Keratinocyte (primary cell): ENCODE measurements around the gene GLYAT. TPM values are rescaled to one million over a fixed set of nuclear protein-coding genes. Genes with fewer than 3 reads are reported as not detected.

Experiments used
- DNase-seq: peaks from one replicate; pipeline ENCODE4 v3.0.0-alpha.2; 2011; ENCODE audit warnings: low read depth, missing footprints, low spot score
- FAIRE-seq: peaks from 2 replicates; lab custom pipeline; 2011; peaks lifted over from hg19 to GRCh38; lab: Jason Lieb, UNC
- H2AFZ ChIP-seq: 2 replicates; pipeline ENCODE4 v1.6.0; 2012; ENCODE audit warnings: low read length, control low read depth, inconsistent platforms; ENCODE audit not compliant: control insufficient read depth
- H3K27ac ChIP-seq: 2 replicates; pipeline ENCODE4 v1.5.1; 2011; ENCODE audit warnings: low read length; ENCODE audit not compliant: control insufficient read depth, insufficient read depth
- H3K27me3 ChIP-seq: 3 replicates; pipeline ENCODE4 v1.6.0; 2011; ENCODE audit warnings: low read length; ENCODE audit not compliant: control insufficient read depth, insufficient read depth; ENCODE audit errors: extremely low read depth
- H3K36me3 ChIP-seq, 2 experiments: 2 replicates in 1 of 2; 3 replicates in 1 of 2; pipeline ENCODE4 v1.5.1; 2011; ENCODE audit warnings: low read length in 2 of 2, mild to moderate bottlenecking in 1 of 2; ENCODE audit not compliant: control insufficient read depth in 2 of 2, insufficient read depth in 2 of 2; ENCODE audit errors: extremely low read depth in 1 of 2
- H3K4me1 ChIP-seq: 3 replicates; pipeline ENCODE4 v1.5.1; 2011; ENCODE audit warnings: low read length; ENCODE audit not compliant: control insufficient read depth, insufficient read depth; ENCODE audit errors: extremely low read depth
- H3K4me2 ChIP-seq: 3 replicates; pipeline ENCODE4 v1.6.0; 2011; ENCODE audit warnings: low read depth, low read length; ENCODE audit not compliant: control insufficient read depth, insufficient read depth; ENCODE audit errors: extremely low read depth
- H3K4me3 ChIP-seq, 3 experiments: fragments of 200-600 bp in 1 of 3; sonication (generic) in 1 of 3; 2 replicates in 2 of 3; 3 replicates in 1 of 3; pipeline ENCODE4 v1.5.1; 2011 to 2016; ENCODE audit warnings: low read length in 3 of 3, mild to moderate bottlenecking in 3 of 3, control low read depth in 2 of 3, inconsistent platforms in 1 of 3, low read depth in 1 of 3, mixed read lengths in 1 of 3, mixed run types in 1 of 3, moderate library complexity in 1 of 3; ENCODE audit not compliant: control insufficient read depth in 2 of 3, insufficient read depth in 2 of 3; ENCODE audit errors: extremely low read depth in 1 of 3
- H3K79me2 ChIP-seq: 2 replicates; pipeline ENCODE4 v1.6.0; 2012; ENCODE audit warnings: low read length; ENCODE audit not compliant: control insufficient read depth, insufficient read depth
- H3K9ac ChIP-seq: 3 replicates; pipeline ENCODE4 v1.6.0; 2011; ENCODE audit warnings: low read length; ENCODE audit not compliant: control insufficient read depth, insufficient read depth; ENCODE audit errors: extremely low read depth
- H3K9me1 ChIP-seq: 3 replicates; pipeline ENCODE4 v1.6.0; 2011; ENCODE audit warnings: low read length; ENCODE audit not compliant: control insufficient read depth, insufficient read depth; ENCODE audit errors: extremely low read depth
- H3K9me3 ChIP-seq: 2 replicates; pipeline ENCODE4 v1.5.1; 2012; ENCODE audit warnings: low read depth, low read length; ENCODE audit not compliant: control insufficient read depth
- H4K20me1 ChIP-seq: 3 replicates; pipeline ENCODE4 v1.6.0; 2011; ENCODE audit warnings: low read length; ENCODE audit not compliant: control insufficient read depth, insufficient read depth; ENCODE audit errors: extremely low read depth
- EZH2 ChIP-seq: IDR thresholded peaks from one replicate; pipeline ENCODE4 v1.6.1; 2012; ENCODE audit warnings: inconsistent platforms, mild to moderate bottlenecking, low read length, moderate library complexity
- dilution Hi-C: fragments of 300-500 bp; cut with MboI; formaldehyde crosslinking; loops from one replicate; pipeline ENCODE4 v1.7.0; 2020; ENCODE audit warnings: low sequenced_read_pairs; ENCODE audit not compliant: extremely low pct_ligation_motif_present
- polyA plus RNA-seq, 5 experiments: library from polyadenylated mRNA; depleted of rRNA in 3 of 5; stranded (reverse) in 3 of 5; stranded (forward) in 1 of 5; unstranded in 1 of 5; fragments of >200 nt; gene quantifications; 1 replicate in 1 of 5; 2 replicates in 3 of 5; 3 replicates in 1 of 5; pipeline versions ENCODE4 v1.2.1 to v1.2.3, GENCODE V29; 2011 to 2012; ENCODE audit warnings: missing spikeins in 2 of 5, low read depth in 1 of 5, low replicate concordance in 1 of 5
- TF ChIP-seq, protein P1 (sequence below), 3 experiments: IDR thresholded peaks in 1 of 3; conservative IDR thresholded peaks in 1 of 3; optimal IDR thresholded peaks in 1 of 3; 2 replicates in 2 of 3; 3 replicates in 1 of 3; pipeline versions ENCODE3 to v1.5.1; 2011; ENCODE audit warnings: low read length in 3 of 3, mild to moderate bottlenecking in 3 of 3, moderate library complexity in 2 of 3, control low read depth in 1 of 3, inconsistent platforms in 1 of 3; ENCODE audit not compliant: insufficient read depth in 2 of 3; ENCODE audit errors: extremely low read depth in 1 of 3

GLYAT gene
- polyA plus RNA-seq, 1 donor (not counting 4 experiments of a cell fraction or from before 2014, with no cell fraction given), result 0.10 TPM

DNA sequence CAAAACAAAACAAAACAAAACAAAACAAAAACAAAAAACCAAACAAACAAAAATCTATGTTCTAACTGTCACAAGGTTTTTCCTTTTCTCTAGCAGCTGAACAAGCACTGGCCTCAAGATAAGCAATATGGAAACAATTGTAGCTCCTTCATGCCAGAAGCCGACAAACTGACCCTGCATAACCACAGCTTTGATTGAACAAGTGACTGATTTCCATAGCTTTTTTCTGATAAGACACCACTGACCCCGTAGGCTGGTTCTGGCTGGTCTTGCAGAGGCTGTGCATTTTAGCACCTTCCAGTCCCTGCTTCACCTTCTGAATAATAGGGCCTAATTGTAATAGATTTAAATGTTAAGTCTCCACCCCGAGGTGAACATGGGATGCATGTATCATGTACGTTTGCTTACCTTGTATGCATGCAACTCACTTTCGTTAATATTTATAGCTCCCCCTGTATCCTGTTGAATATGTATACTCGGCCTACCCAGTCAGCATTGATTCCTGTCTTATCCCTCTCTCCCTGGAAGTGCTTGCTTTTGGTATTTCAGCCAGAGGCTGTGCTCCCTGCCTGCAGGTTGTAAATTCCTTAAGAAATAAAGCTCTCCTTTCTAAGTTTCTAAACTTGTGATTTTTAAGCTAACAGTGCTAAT, 59.6 kb downstream of the GLYAT start:
- dilution Hi-C loops, result no loop called here
- no peaks in the 10 kb centered on the region for H3K27me3 ChIP-seq
- FAIRE-seq, result no peak

DNA sequence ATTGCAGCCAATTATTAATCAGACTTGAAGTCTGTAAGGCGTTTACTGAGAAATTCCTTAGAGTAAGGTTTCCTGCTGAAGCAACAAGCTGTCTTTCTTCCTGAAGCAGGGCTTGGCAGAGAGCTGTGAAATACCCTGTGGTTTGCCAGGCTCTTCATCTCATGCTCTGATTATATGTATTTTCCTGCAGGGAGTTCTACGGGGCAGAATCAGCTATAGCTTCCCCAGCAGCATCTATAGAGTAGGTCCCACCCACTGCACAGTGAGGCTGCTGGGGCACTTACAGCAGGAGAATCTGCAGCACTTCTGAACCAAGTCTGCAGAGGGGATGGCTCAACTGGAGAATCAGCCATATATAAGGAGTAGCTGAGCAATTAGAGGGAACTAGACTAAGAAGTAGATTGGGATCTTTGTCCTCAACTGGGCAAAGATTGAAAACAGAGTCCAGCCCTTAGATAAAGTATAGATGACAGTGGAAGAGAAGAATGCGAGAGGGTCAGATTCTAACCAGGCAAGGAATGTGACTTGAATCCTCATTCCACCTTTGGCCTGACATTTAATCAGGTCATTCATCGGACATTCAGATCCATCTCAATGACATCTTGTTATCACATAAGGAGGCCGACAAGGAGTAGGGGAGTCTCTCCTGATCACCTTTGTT, 71.7 kb downstream of the GLYAT start:
- no peaks in the 10 kb centered on the region for H3K36me3 ChIP-seq
- no peak for DNase-seq
- H3K4me1 ChIP-seq, result peaks cover 13% of the 10 kb centered on the region
- no peaks in the 10 kb centered on the region for H4K20me1 ChIP-seq
- no peak overlapping the region for H3K27ac ChIP-seq
- H2AFZ ChIP-seq, result no peak overlapping the region
- H3K79me2 ChIP-seq, result no peaks in the 10 kb centered on the region
- TF ChIP-seq, protein P1, sequence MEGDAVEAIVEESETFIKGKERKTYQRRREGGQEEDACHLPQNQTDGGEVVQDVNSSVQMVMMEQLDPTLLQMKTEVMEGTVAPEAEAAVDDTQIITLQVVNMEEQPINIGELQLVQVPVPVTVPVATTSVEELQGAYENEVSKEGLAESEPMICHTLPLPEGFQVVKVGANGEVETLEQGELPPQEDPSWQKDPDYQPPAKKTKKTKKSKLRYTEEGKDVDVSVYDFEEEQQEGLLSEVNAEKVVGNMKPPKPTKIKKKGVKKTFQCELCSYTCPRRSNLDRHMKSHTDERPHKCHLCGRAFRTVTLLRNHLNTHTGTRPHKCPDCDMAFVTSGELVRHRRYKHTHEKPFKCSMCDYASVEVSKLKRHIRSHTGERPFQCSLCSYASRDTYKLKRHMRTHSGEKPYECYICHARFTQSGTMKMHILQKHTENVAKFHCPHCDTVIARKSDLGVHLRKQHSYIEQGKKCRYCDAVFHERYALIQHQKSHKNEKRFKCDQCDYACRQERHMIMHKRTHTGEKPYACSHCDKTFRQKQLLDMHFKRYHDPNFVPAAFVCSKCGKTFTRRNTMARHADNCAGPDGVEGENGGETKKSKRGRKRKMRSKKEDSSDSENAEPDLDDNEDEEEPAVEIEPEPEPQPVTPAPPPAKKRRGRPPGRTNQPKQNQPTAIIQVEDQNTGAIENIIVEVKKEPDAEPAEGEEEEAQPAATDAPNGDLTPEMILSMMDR (optimal IDR thresholded peaks at IDR 0.05 in 1 of 3, IDR thresholded peaks at IDR 0.05 in 1 of 3, conservative IDR thresholded peaks at IDR 0.05 in 1 of 3; ENCODE audit: extremely low read depth in 1 of 3, insufficient read depth in 2 of 3, low read length in 3 of 3), result no peak
- TF ChIP-seq EZH2, result no peak
- no peaks in the 10 kb centered on the region for H3K9me3 ChIP-seq
- dilution Hi-C loops, result no loop called here
- H3K27me3 ChIP-seq, result no peaks in the 10 kb centered on the region
- no peak for FAIRE-seq
- no peaks in the 10 kb centered on the region for H3K9me1 ChIP-seq
- H3K4me3 ChIP-seq, result no peak overlapping the region
- no peak overlapping the region for H3K4me2 ChIP-seq
- H3K9ac ChIP-seq, result no peak overlapping the region

More for the DNA sequence above, 59.6 kb downstream of the GLYAT start:
- Histone ChIP-seq H3K9me1 (no peaks in the 10 kb centered on the region), H4K20me1 (no peaks in the 10 kb centered on the region), H3K27ac (no peak overlapping the region), H3K9me3 (no peaks in the 10 kb centered on the region), H3K4me2 (no peak overlapping the region), H3K9ac (no peak overlapping the region), H3K79me2 (no peaks in the 10 kb centered on the region), H3K36me3 (no peaks in the 10 kb centered on the region), H2AFZ (no peak overlapping the region), H3K4me3 (no peak overlapping the region), H3K4me1 (no peaks in the 10 kb centered on the region)
- TF ChIP-seq, protein P1 (optimal IDR thresholded peaks at IDR 0.05 in 1 of 3, IDR thresholded peaks at IDR 0.05 in 1 of 3, conservative IDR thresholded peaks at IDR 0.05 in 1 of 3; ENCODE audit: extremely low read depth in 1 of 3, insufficient read depth in 2 of 3, low read length in 3 of 3), result no peak
- TF ChIP-seq EZH2, result no peak
- no peak for DNase-seq
